Measurements from ENCODE around the gene MPL. TPM values are rescaled to one million over a fixed set of nuclear protein-coding genes. Genes with fewer than 3 reads are reported as not detected.
A peak's percentile ranks its signal among the peaks of the same experiment; 100 is the strongest.

MPL gene
- total and polyA plus RNA-seq, 10 donors = 0.47 to 2.2 (median 1.3) TPM; not detected in 4

DNA sequence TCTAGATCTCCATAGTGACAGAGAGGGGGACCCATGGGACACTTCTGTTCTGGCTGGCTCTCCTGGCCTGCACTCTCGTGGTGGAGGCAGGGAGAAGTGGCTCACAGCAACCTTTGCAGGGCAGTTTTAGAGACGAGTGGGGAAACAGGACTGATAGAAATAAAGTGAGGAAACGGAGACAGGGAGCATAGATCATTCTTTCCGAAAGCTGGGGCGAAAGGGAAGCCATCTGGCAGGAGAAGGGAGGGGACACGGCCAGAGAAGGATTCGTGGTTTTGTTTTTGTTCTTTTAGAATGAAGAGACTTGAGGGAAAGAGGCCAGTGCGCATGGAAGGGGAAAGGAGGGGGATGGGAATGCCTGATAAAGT, 33.3 kb upstream of the MPL start:
- Histone ChIP-seq H3K27me3 (replicated peaks in 1 of 7) (no peaks in the 10 kb centered on the region), H3K36me3 (peaks cover 0 to 16% (median 0%) of the 10 kb centered on the region in 6 donors), H3K27ac (peak overlapping the region in 3 of 8 donors; percentile 1 to 27 (median 27)), H3K9me3 (no peaks in the 10 kb centered on the region), H3K4me3 (peak overlapping the region in 2 of 8 donors; percentile 4 to 59), H3K4me1 (peaks cover 0 to 45% (median 16%) of the 10 kb centered on the region in 6 donors)
- intact Hi-C loops (cut with DNase I; ENCODE audit: low total_unique reads) = no loop called here
- TF ChIP-seq POLR2AphosphoS5 (IDR thresholded peaks at IDR 0.05) (no peak), POLR2A (IDR thresholded peaks at IDR 0.05) (no peak)
- TF ChIP-seq, protein P1, sequence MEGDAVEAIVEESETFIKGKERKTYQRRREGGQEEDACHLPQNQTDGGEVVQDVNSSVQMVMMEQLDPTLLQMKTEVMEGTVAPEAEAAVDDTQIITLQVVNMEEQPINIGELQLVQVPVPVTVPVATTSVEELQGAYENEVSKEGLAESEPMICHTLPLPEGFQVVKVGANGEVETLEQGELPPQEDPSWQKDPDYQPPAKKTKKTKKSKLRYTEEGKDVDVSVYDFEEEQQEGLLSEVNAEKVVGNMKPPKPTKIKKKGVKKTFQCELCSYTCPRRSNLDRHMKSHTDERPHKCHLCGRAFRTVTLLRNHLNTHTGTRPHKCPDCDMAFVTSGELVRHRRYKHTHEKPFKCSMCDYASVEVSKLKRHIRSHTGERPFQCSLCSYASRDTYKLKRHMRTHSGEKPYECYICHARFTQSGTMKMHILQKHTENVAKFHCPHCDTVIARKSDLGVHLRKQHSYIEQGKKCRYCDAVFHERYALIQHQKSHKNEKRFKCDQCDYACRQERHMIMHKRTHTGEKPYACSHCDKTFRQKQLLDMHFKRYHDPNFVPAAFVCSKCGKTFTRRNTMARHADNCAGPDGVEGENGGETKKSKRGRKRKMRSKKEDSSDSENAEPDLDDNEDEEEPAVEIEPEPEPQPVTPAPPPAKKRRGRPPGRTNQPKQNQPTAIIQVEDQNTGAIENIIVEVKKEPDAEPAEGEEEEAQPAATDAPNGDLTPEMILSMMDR (IDR thresholded peaks at IDR 0.05 in 8 of 11, conservative IDR thresholded peaks at IDR 0.05 in 3 of 11) = no peak
- 15 to 34% (median 27%) methylated on average over 7 to 8 of the region's 8 CpGs for WGBS, 5 donors
- peak; percentile 41 for DNase-seq

DNA sequence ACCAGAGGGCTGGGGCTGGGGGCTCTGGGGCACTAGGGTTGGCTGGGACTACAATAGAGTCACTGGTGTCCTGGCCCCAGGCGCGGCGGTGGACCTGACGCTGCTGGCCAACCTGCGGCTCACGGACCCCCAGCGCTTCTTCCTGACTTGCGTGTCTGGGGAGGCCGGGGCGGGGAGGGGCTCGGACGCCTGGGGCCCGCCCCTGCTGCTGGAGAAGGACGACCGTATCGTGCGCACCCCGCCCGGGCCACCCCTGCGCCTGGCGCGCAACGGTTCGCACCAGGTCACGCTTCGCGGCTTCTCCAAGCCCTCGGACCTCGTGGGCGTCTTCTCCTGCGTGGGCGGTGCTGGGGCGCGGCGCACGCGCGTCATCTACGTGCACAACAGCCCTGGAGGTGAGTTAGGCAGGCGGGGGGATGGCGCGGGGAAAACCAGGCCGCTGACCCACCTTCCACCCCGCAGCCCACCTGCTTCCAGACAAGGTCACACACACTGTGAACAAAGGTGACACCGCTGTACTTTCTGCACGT, 32.8 kb upstream of the MPL start:
- Histone ChIP-seq H3K4me1 (peaks cover 0 to 50% (median 16%) of the 10 kb centered on the region in 6 donors), H3K27ac (peak overlapping the region in 1 of 8 donors; percentile 27), H3K27me3 (replicated peaks in 1 of 7) (no peaks in the 10 kb centered on the region), H3K4me3 (peak overlapping the region in 2 of 8 donors; percentile 4 to 59), H3K9me3 (no peaks in the 10 kb centered on the region), H3K36me3 (peaks cover 0 to 21% (median 0%) of the 10 kb centered on the region in 6 donors)
- intact Hi-C loops (cut with DNase I; ENCODE audit: low total_unique reads) = no loop called here
- 83 to 94% (median 88%) methylated on average over 31 to 46 of the region's 46 CpGs for WGBS, 5 donors
- no peak for TF ChIP-seq POLR2AphosphoS5 (IDR thresholded peaks at IDR 0.05)
- TF ChIP-seq POLR2A (IDR thresholded peaks at IDR 0.05) = no peak
- TF ChIP-seq, protein P1 (IDR thresholded peaks at IDR 0.05 in 8 of 11, conservative IDR thresholded peaks at IDR 0.05 in 3 of 11) = no peak
- DNase-seq = peak; percentile 63

DNA sequence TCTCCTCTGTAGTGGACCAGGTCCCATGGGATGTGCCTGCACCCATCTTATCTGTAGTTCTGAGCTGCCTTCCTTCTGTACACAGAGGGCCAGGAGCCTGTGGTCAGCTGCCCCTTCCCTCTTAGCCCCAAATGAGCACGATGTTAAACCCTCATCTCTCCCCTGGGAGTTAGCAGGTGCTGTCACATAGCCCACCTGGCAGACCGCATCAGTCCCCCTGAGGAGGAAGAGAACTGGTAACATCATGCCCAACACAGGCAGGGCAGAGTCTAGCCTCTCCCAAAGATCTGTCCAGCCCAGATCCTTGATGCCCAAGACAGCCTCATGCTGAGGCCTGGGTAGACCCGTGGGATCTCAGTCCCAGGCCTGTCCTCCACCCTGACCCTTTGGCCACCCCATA, 32.2 kb upstream of the MPL start:
- Histone ChIP-seq H3K27me3 (replicated peaks in 1 of 7) (no peaks in the 10 kb centered on the region), H3K9me3 (no peaks in the 10 kb centered on the region), H3K36me3 (peaks cover 0 to 21% (median 0%) of the 10 kb centered on the region in 6 donors), H3K27ac (no peak overlapping the region), H3K4me1 (peaks cover 0 to 50% (median 18%) of the 10 kb centered on the region in 6 donors), H3K4me3 (no peak overlapping the region)
- WGBS, 5 donors = 59 to 78% (median 71%) methylated on average over 2 to 3 of the region's 3 CpGs
- TF ChIP-seq POLR2A (IDR thresholded peaks at IDR 0.05) (no peak), POLR2AphosphoS5 (IDR thresholded peaks at IDR 0.05) (no peak)
- TF ChIP-seq, protein P1 (IDR thresholded peaks at IDR 0.05 in 8 of 11, conservative IDR thresholded peaks at IDR 0.05 in 3 of 11) = no peak
- DNase-seq = peak; percentile 30
- intact Hi-C loops (cut with DNase I; ENCODE audit: low total_unique reads) = no loop called here

DNA sequence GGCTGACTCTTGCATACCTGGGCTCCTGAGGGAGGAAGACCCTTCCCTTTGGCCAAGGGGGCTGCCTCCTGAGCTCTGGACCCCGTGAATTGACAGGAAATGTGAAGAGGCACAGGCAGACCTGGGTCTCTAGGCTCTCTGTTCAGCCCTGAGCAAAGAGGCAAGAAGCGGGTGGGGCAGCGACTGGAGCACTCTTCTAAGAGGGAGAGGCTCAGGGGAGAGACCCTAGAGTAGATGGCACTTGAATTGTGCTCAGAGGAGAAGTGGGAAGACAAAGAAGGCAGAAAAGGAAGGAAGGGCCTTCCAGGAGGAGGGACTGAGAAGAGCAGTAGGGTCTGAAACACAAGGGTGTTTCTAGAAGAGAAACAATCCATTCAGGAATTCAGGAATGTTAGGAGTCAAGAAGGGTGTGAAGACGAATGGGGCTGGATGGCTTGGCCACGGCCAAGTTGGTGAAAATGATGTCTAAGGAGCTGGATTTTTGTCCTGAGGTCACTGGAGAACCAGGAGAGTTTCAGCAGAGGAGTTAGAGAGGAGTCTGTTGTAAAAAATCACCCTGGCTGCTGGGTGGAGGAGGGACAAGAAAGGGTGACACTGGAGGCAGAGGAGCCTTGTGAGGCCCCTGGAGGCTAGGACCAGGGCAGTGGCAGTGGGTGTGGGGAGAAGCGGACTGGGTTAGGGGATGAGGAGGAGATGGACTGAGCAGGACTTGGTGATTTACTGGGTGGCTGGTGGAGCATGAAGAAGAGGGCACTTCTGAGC, 31.5 kb upstream of the MPL start:
- WGBS, 5 donors = 74 to 92% (median 84%) methylated on average over 6 of the region's 6 CpGs
- no peak overlapping the region for H3K27ac ChIP-seq
- peak; percentile 51 for DNase-seq

More for the DNA sequence above, 31.5 kb upstream of the MPL start:
- H3K4me3 ChIP-seq = no peak overlapping the region
- no peaks in the 10 kb centered on the region for H3K27me3 ChIP-seq (replicated peaks in 1 of 7)
- TF ChIP-seq POLR2A (IDR thresholded peaks at IDR 0.05) = no peak
- peaks cover 0 to 51% (median 21%) of the 10 kb centered on the region in 6 donors for H3K4me1 ChIP-seq
- no peaks in the 10 kb centered on the region for H3K9me3 ChIP-seq
- H3K36me3 ChIP-seq = peaks cover 0 to 21% (median 0%) of the 10 kb centered on the region in 6 donors
- intact Hi-C loops (cut with DNase I; ENCODE audit: low total_unique reads) = no loop called here

Measured in spleen (tissue), 11 donors.